SK-N-SH (cell line): ENCODE data around the gene ZNF225. TPM values are rescaled to one million over a fixed set of nuclear protein-coding genes. Genes with fewer than 3 reads are reported as not detected.

Experiments
- CTCF ChIA-PET: fragments of 300-600, 350-600 bp; formaldehyde crosslinking; extraction: SDS; loops from one replicate; lab custom pipeline; 2021; lab: Yijun Ruan, JAX
- POLR2A ChIA-PET: fragments of 350-600 bp; sonication (Branson Sonifier 250); formaldehyde crosslinking; extraction: SDS; loops from one replicate; lab custom pipeline; 2020; ENCODE audit warnings: antibody characterized with exemption, inconsistent platforms; lab: Yijun Ruan, JAX
- DNase-seq: peaks from one replicate; pipeline ENCODE4 v3.0.0; 2012
- H2AFZ ChIP-seq: fragments of 200-600 bp; sonication (generic); 2 replicates; pipeline ENCODE4 v1.8.1; 2016; ENCODE audit warnings: antibody characterized with exemption, mild to moderate bottlenecking, low read depth
- H3F3A ChIP-seq: fragments of 200-600 bp; sonication (generic); replicated peaks from 2 replicates; pipeline ENCODE3; 2016; ENCODE audit warnings: antibody characterized with exemption, mild to moderate bottlenecking; ENCODE audit not compliant: insufficient read depth
- H3K27ac ChIP-seq, 2 experiments: fragments of 200-500 bp in 1 of 2; fragments of 200-600 bp in 1 of 2; sonication (Bioruptor generic) in 1 of 2; sonication (generic), shearing (Covaris generic) in 1 of 2; 2 replicates each; pipeline versions ENCODE4 v1.5.1 to v1.6.1; 2014 to 2016; ENCODE audit warnings: low read depth in 2 of 2, inconsistent platforms in 1 of 2, low read length in 1 of 2, mild to moderate bottlenecking in 1 of 2, mixed read lengths in 1 of 2
- H3K27me3 ChIP-seq: fragments of 200-600 bp; sonication (generic), shearing (Covaris generic); 2 replicates; pipeline ENCODE4 v1.6.1; 2016; ENCODE audit warnings: mixed run types; ENCODE audit not compliant: insufficient read depth
- H3K36me3 ChIP-seq, 2 experiments: fragments of 200-500 bp in 1 of 2; fragments of 200-600 bp in 1 of 2; sonication (Bioruptor generic) in 1 of 2; sonication (generic) in 1 of 2; replicated peaks in 1 of 2; 2 replicates each; pipeline versions ENCODE3 to v1.5.1; 2014 to 2016; ENCODE audit warnings: low read length in 1 of 2, mild to moderate bottlenecking in 1 of 2; ENCODE audit not compliant: insufficient read depth in 2 of 2, control insufficient read depth in 1 of 2
- H3K4me1 ChIP-seq, 2 experiments: fragments of 200-500 bp in 1 of 2; fragments of 200-600 bp in 1 of 2; sonication (Bioruptor generic) in 1 of 2; sonication (generic), shearing (Covaris generic) in 1 of 2; 2 replicates each; pipeline versions ENCODE4 v1.5.1 to v1.6.1; 2014 to 2016; ENCODE audit warnings: low read depth in 1 of 2, low read length in 1 of 2, mixed run types in 1 of 2; ENCODE audit not compliant: insufficient read depth in 2 of 2, control insufficient read depth in 1 of 2
- H3K4me2 ChIP-seq: fragments of 200-600 bp; sonication (generic), shearing (Covaris generic); 2 replicates; pipeline ENCODE4 v1.6.1; 2017; ENCODE audit warnings: mixed run types
- H3K4me3 ChIP-seq, 2 experiments: fragments of 200-500 bp in 1 of 2; fragments of 200-600 bp in 1 of 2; sonication (Bioruptor generic) in 1 of 2; sonication (generic), shearing (Covaris generic) in 1 of 2; 2 replicates each; pipeline versions ENCODE4 v1.5.1 to v1.8.1; 2014 to 2016; ENCODE audit warnings: low read depth in 2 of 2, inconsistent platforms in 1 of 2, low read length in 1 of 2, mild to moderate bottlenecking in 1 of 2, mixed read lengths in 1 of 2, moderate library complexity in 1 of 2
- H3K79me2 ChIP-seq: fragments of 200-600 bp; sonication (generic); 2 replicates; pipeline ENCODE4 v1.8.1; 2017; ENCODE audit warnings: mild to moderate bottlenecking; ENCODE audit not compliant: insufficient read depth
- H3K9ac ChIP-seq: fragments of 200-600 bp; sonication (generic); 2 replicates; pipeline ENCODE4 v1.6.1; 2017; ENCODE audit warnings: mixed run types
- H3K9me2 ChIP-seq: fragments of 200-600 bp; sonication (generic); 2 replicates; pipeline ENCODE4 v1.6.1; 2017; ENCODE audit warnings: mixed run types
- H3K9me3 ChIP-seq: fragments of 200-600 bp; sonication (generic); 2 replicates; pipeline ENCODE4 v1.6.1; 2017; ENCODE audit warnings: mixed run types, mild to moderate bottlenecking, moderate library complexity
- H4K20me1 ChIP-seq: fragments of 200-600 bp; sonication (generic); 2 replicates; pipeline ENCODE4 v1.6.1; 2017; ENCODE audit warnings: mild to moderate bottlenecking, mixed run types; ENCODE audit not compliant: insufficient read depth
- CHD2 ChIP-seq: fragments of 150-350 bp; IDR thresholded peaks from 2 replicates; pipeline ENCODE4 v1.6.1; 2018; ENCODE audit warnings: low read length; ENCODE audit not compliant: partially characterized antibody
- CTCF ChIP-seq: fragments of 200-600 bp; sonication (generic); IDR thresholded peaks from 2 replicates; pipeline ENCODE4 v1.6.1; 2017; ENCODE audit warnings: antibody characterized with exemption, mild to moderate bottlenecking, moderate library complexity
- EP300 ChIP-seq, 2 experiments: IDR thresholded peaks; 2 replicates each; pipeline versions ENCODE4 v1.4.0 to v1.6.1; 2012; ENCODE audit warnings: borderline replicate concordance in 1 of 2, low read depth in 1 of 2, low read length in 1 of 2
- FOXJ3 ChIP-seq: sonication (generic); formaldehyde crosslinking; IDR thresholded peaks from 2 replicates; pipeline ENCODE4 v1.5.1; 2020; ENCODE audit warnings: mild to moderate bottlenecking, missing genetic modification reagents
- FOXM1 ChIP-seq: IDR thresholded peaks from 2 replicates; pipeline ENCODE4 v1.4.0; 2012; ENCODE audit warnings: low read depth, mild to moderate bottlenecking
- GABPA ChIP-seq: IDR thresholded peaks from 2 replicates; pipeline ENCODE4 v1.4.0; 2012; ENCODE audit warnings: low read depth, mild to moderate bottlenecking
- GATA2 ChIP-seq: sonication (generic); formaldehyde crosslinking; IDR thresholded peaks from 2 replicates; pipeline ENCODE4 v1.5.0; 2020; ENCODE audit warnings: mild to moderate bottlenecking, missing genetic modification reagents
- JUND ChIP-seq: IDR thresholded peaks from 2 replicates; pipeline ENCODE4 v1.4.0; 2012
- MAX ChIP-seq: IDR thresholded peaks from 2 replicates; pipeline ENCODE4 v1.4.0; 2012; ENCODE audit warnings: low read depth
- MXI1 ChIP-seq: IDR thresholded peaks from 2 replicates; pipeline ENCODE4 v1.6.1; 2012; ENCODE audit warnings: mild to moderate bottlenecking, low read depth, low read length, improper control_type of control experiment
- NFIC ChIP-seq: IDR thresholded peaks from 2 replicates; pipeline ENCODE4 v1.4.0; 2012; ENCODE audit warnings: borderline replicate concordance
- NRF1 ChIP-seq: IDR thresholded peaks from 2 replicates; pipeline ENCODE4 v1.6.1; 2012; ENCODE audit warnings: low read depth, mild to moderate bottlenecking, low read length
- POLR2AphosphoS5 ChIP-seq: IDR thresholded peaks from 2 replicates; pipeline ENCODE4 v1.6.1; 2012; ENCODE audit warnings: low read depth, low read length
- RAD21 ChIP-seq: IDR thresholded peaks from 2 replicates; pipeline ENCODE4 v1.6.1; 2012; ENCODE audit warnings: mild to moderate bottlenecking, low read length
- RCOR1 ChIP-seq: fragments of 150-350 bp; IDR thresholded peaks from 2 replicates; pipeline ENCODE4 v1.6.1; 2017; ENCODE audit warnings: antibody characterized with exemption, low read length
- REST ChIP-seq: IDR thresholded peaks from 2 replicates; pipeline ENCODE4 v1.6.1; 2012; ENCODE audit warnings: mild to moderate bottlenecking, low read depth, low read length, moderate library complexity
- RFX5 ChIP-seq: IDR thresholded peaks from 2 replicates; pipeline ENCODE4 v1.6.1; 2012; ENCODE audit warnings: mild to moderate bottlenecking, improper control_type of control experiment, low read length
- RXRA ChIP-seq: IDR thresholded peaks from 2 replicates; pipeline ENCODE4 v1.4.0; 2012; ENCODE audit warnings: low read depth, mild to moderate bottlenecking, borderline replicate concordance
- SIN3A ChIP-seq: IDR thresholded peaks from 2 replicates; pipeline ENCODE4 v1.6.1; 2012; ENCODE audit warnings: low read depth, mild to moderate bottlenecking, low read length, moderate library complexity, borderline replicate concordance
- SMC3 ChIP-seq: IDR thresholded peaks from 2 replicates; pipeline ENCODE4 v1.6.1; 2012; ENCODE audit warnings: low read depth, low read length, improper control_type of control experiment
- TAF1 ChIP-seq: IDR thresholded peaks from 2 replicates; pipeline ENCODE4 v1.6.1; 2012; ENCODE audit warnings: low read depth, mild to moderate bottlenecking, low read length, moderate library complexity, borderline replicate concordance
- TCF12 ChIP-seq: IDR thresholded peaks from 2 replicates; pipeline ENCODE4 v1.4.0; 2012
- TEAD4 ChIP-seq: IDR thresholded peaks from 2 replicates; pipeline ENCODE4 v1.4.0; 2012; ENCODE audit warnings: mild to moderate bottlenecking, borderline replicate concordance; ENCODE audit not compliant: insufficient read depth
- USF1 ChIP-seq: IDR thresholded peaks from 2 replicates; pipeline ENCODE4 v1.4.0; 2012; ENCODE audit warnings: low read depth, borderline replicate concordance
- ZBTB33 ChIP-seq: IDR thresholded peaks from 2 replicates; pipeline ENCODE4 v1.4.0; 2012; ENCODE audit warnings: low read depth, borderline replicate concordance
- WGBS: methylation state at CpG from one replicate; pipeline ENCODE4 v1.1.6; 2017; ENCODE audit warnings: low lambda C conversion rate; 5-methylcytosine and 5-hydroxymethylcytosine counted together
- polyA plus RNA-seq, 3 experiments: library from polyadenylated mRNA; depleted of rRNA; stranded (reverse); fragments of >200 nt; gene quantifications; 2 replicates each; pipeline ENCODE4 v1.2.3, GENCODE V29; 2012

Gene ZNF225
- polyA plus RNA-seq, 1 of the 3 experiments (the other 2 are of a cell fraction) = 1.2 TPM

GRCh38 chr19:44093931-44094765 is 19.1 kb upstream of the ZNF225 start, which contains the start of gene ZNF224:
ZNF224 (plus strand) TSS chr19:44094361; CDS start chr19:44097874, 3,513 bp downstream.
- peak; percentile 87 for DNase-seq
- H3K27me3 ChIP-seq = no peaks in the 10 kb centered on the region
- WGBS = under 1% methylated on average over 33 of the region's 50 CpGs
- H3K79me2 ChIP-seq = peaks cover 29% of the 10 kb centered on the region
- ChIA-PET CTCF (interaction anchor here (0.6 to 1.0 kb wide), 2 partner anchors 348 to 477 kb away, joined by 3 read pairs; no protein-coding TSS in a partner anchor), POLR2A (interaction anchor here (1.5 kb wide), 1 partner anchor 19 kb away, joined by 3 read pairs; the partner anchor contains the start of gene ZNF225)
- H3K4me1 ChIP-seq = no peaks in the 10 kb centered on the region; a peak in 2 of 4 replicates
- H3K4me3 ChIP-seq = peak within 1 kb of the TSS; percentile 87 to 93
- H2AFZ ChIP-seq = peak within 1 kb of the TSS; percentile 92
- H3K4me2 ChIP-seq = peak within 1 kb of the TSS; percentile 81
- no peaks in the 10 kb centered on the region for H3K9me2 ChIP-seq
- H4K20me1 ChIP-seq = no peaks in the 10 kb centered on the region
- H3K36me3 ChIP-seq = peaks cover 23 to 26% of the 10 kb centered on the region in 2 experiments
- peak within 1 kb of the TSS; percentile 73 for H3K9ac ChIP-seq
- H3F3A ChIP-seq = no peaks in the 10 kb centered on the region
- peak within 1 kb of the TSS; percentile 59 to 85; a peak in 3 of 4 replicates for H3K27ac ChIP-seq
- H3K9me3 ChIP-seq = no peaks in the 10 kb centered on the region
- TF ChIP-seq POLR2AphosphoS5 (peak; percentile 88; the same call in 1 of the 2 replicates), FOXJ3 (0 out of 2 replicates have a peak, but pooled peaks have one; percentile 37), GATA2 (no peak), EP300 (IDR thresholded peaks at IDR 0.05; ENCODE audit: borderline replicate concordance in 1 of 2, low read depth in 1 of 2, low read length in 1 of 2) (no peak), RFX5 (no peak), SIN3A (peak; percentile 63; the same call in 1 of the 2 replicates), REST (no peak), RXRA (no peak), ZBTB33 (peak; percentile 87), CHD2 (peak; percentile 96), MAX (peak; percentile 26; the same call in 1 of the 2 replicates), TEAD4 (no peak), CTCF (no peak), FOXM1 (no peak), RAD21 (no peak), GABPA (peak; percentile 85), TAF1 (peak; percentile 72; the same call in 1 of the 2 replicates), NRF1 (peak; percentile 30; the same call in 1 of the 2 replicates), NFIC (peak; percentile 61), SMC3 (no peak), RCOR1 (no peak), USF1 (no peak), JUND (no peak), TCF12 (no peak), MXI1 (peak; percentile 67)
